HG03097 (cell line): ENCODE results near the gene THRA.
A peak's percentile ranks its signal among the peaks of the same experiment; 100 is the strongest.

ENCODE experiments used
- ATAC-seq: cut with Tn5 transposase; IDR thresholded peaks from one replicate; pipeline ENCODE4 v1.9.1; 2021; ENCODE audit not compliant: unreplicated experiment, low FRiP score

The THRA gene, protein sequence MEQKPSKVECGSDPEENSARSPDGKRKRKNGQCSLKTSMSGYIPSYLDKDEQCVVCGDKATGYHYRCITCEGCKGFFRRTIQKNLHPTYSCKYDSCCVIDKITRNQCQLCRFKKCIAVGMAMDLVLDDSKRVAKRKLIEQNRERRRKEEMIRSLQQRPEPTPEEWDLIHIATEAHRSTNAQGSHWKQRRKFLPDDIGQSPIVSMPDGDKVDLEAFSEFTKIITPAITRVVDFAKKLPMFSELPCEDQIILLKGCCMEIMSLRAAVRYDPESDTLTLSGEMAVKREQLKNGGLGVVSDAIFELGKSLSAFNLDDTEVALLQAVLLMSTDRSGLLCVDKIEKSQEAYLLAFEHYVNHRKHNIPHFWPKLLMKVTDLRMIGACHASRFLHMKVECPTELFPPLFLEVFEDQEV

DNA sequence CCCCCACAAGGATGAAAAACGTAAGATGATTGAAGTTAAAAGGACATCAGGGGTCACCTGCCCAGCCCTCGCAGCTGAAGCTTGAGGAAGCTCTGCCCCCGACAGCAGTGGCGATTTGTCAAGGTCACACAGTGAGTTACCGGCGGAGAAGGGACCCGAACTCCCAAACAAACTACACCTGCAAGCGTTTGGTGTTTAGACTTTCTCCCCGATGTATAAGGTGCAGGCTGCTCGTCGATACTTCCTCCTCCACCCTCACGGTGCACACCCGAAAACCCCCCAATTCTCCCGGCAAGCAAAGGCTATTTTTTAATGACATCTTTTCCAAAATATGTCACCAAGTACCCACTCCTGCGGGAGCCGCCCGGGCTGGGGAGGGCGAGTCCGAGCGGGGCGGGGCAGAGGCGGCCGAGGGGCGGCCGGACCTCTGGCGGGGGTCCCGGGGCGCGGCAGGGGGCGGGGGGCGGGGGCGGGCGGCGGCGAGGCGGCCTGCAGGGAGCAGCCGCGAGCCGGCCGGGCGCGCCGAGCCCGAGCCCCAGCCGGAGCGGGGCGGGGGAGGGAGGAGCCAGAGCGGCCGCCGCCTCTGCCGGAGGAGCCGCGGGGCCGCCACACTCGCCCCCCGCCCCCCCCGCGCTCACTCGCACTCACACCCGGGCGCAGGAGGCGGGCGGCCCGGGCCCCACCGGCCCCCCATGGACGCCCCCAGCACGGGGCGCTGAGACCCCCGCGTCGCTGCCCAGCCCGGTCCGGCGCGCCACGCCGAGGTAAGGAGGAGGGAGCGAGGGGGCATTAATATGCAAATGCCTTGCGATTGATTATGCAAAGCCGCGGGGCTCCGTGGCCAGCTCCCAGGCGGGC, at the start of gene THRA:
TSS of gene THRA (plus strand) at position 637 of the 858 bp plus-strand sequence. CDS start 11,524 bp downstream, outside the sequence.
- ATAC-seq = peak; percentile 44

DNA sequence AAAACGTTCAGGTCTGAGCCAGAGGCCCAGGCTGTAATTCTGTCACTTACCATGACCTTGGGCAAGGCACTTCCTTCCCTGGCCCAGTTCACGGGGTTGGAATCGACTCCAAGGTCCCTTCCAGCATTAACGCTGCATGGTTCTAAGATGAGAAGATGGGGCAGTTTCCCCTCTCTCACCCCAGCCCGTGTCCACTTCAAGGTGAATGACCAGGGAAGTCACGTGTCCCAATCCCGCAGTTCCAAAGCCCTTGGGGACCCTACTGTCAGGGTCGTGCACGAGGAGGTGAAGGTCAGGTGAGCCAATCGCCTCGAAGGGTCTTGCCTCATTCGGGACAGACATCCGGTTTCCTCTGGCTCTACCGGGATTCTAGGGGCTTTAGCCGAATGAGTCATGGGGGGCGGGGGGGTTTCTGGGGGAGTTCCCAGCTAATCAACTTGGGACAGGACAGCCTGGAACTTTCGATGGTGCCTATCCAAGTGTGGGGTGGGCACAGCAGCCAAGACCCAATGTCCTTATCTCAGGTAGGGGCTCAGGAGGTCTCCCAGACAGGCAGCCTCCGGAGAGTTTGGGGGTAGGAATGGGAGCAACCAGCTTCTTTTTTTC, 48.3 kb upstream of the THRA start:
- no peak for ATAC-seq

DNA sequence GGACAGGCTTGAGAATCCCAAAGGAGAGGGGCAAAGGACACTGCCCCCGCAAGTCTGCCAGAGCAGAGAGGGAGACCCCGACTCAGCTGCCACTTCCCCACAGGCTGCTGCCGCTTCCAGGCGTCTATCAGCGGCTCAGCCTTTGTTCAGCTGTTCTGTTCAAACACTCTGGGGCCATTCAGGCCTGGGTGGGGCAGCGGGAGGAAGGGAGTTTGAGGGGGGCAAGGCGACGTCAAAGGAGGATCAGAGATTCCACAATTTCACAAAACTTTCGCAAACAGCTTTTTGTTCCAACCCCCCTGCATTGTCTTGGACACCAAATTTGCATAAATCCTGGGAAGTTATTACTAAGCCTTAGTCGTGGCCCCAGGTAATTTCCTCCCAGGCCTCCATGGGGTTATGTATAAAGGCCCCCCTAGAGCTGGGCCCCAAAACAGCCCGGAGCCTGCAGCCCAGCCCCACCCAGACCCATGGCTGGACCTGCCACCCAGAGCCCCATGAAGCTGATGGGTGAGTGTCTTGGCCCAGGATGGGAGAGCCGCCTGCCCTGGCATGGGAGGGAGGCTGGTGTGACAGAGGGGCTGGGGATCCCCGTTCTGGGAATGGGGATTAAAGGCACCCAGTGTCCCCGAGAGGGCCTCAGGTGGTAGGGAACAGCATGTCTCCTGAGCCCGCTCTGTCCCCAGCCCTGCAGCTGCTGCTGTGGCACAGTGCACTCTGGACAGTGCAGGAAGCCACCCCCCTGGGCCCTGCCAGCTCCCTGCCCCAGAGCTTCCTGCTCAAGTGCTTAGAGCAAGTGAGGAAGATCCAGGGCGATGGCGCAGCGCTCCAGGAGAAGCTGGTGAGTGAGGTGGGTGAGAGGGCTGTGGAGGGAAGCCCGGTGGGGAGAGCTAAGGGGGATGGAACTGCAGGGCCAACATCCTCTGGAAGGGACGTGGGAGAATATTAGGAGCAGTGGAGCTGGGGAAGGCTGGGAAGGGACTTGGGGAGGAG, 47.5 kb upstream of the THRA start, which contains the start of gene CSF3:
TSS of gene CSF3 (plus strand) at position 436 of the 993 bp plus-strand sequence. CDS start at position 471, 35 bp downstream.
- no peak for ATAC-seq

DNA sequence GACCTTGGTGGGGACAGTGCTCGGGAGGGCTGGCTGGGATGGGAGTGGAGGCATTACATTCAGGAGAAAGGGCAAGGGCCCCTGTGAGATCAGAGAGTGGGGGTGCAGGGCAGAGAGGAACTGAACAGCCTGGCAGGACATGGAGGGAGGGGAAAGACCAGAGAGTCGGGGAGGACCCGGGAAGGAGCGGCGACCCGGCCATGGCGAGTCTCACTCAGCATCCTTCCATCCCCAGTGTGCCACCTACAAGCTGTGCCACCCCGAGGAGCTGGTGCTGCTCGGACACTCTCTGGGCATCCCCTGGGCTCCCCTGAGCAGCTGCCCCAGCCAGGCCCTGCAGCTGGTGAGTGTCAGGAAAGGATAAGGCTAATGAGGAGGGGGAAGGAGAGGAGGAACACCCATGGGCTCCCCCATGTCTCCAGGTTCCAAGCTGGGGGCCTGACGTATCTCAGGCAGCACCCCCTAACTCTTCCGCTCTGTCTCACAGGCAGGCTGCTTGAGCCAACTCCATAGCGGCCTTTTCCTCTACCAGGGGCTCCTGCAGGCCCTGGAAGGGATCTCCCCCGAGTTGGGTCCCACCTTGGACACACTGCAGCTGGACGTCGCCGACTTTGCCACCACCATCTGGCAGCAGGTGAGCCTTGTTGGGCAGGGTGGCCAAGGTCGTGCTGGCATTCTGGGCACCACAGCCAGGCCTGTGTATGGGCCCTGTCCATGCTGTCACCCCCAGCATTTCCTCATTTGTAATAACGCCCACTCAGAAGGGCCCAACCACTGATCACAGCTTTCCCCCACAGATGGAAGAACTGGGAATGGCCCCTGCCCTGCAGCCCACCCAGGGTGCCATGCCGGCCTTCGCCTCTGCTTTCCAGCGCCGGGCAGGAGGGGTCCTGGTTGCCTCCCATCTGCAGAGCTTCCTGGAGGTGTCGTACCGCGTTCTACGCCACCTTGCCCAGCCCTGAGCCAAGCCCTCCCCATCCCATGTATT, 46.5 kb upstream of the THRA start:
- ATAC-seq = no peak

DNA sequence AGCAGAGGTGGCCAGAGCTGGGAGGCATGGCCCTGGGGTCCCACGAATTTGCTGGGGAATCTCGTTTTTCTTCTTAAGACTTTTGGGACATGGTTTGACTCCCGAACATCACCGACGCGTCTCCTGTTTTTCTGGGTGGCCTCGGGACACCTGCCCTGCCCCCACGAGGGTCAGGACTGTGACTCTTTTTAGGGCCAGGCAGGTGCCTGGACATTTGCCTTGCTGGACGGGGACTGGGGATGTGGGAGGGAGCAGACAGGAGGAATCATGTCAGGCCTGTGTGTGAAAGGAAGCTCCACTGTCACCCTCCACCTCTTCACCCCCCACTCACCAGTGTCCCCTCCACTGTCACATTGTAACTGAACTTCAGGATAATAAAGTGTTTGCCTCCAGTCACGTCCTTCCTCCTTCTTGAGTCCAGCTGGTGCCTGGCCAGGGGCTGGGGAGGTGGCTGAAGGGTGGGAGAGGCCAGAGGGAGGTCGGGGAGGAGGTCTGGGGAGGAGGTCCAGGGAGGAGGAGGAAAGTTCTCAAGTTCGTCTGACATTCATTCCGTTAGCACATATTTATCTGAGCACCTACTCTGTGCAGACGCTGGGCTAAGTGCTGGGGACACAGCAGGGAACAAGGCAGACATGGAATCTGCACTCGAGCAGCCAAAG, 45.2 kb upstream of the THRA start:
- no peak for ATAC-seq

DNA sequence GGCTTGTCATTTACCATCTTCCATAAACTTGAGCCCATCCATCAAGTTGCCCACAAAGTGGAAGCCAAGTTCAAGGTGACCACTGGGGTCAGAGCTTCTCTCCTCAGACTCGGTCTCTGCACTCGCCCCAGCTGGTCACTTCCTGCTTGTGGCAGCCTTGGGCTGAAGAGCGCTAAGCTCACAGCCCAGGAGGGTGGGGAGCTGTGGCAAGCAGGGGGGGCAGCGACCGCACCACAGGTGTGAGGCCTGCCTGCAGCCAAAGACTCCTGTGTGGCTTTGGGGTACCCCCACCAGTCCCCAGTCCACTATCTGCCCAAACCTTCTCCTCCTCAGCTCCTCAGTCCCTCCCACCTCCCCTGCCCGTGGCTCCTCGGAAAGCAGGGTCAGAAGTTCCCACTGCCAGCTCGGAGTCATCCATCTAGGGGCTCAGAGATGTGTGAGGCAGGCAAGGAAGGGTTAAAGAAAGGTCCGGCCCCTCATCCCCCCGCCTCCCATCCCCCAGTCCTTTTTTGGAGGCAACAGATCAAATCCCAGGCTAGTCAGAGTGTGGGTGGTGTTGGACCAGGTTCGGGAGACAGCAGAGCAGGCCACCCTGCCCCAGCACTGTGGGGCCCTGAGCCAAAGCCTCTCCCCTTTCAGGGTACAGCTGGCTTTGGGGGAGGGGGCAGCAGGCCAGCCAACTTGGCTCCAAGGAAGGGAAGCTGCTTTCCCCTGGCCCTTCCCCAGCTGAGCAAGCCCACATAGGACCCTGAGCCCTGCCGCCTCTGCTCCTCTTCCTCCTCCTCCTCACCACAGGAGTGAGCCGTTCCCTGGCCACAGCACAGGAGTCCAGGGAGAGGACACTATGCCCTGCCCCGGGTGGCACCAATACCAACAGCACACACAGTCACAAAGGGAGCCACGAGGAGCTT, 44.3 kb upstream of the THRA start:
- ATAC-seq = no peak

DNA sequence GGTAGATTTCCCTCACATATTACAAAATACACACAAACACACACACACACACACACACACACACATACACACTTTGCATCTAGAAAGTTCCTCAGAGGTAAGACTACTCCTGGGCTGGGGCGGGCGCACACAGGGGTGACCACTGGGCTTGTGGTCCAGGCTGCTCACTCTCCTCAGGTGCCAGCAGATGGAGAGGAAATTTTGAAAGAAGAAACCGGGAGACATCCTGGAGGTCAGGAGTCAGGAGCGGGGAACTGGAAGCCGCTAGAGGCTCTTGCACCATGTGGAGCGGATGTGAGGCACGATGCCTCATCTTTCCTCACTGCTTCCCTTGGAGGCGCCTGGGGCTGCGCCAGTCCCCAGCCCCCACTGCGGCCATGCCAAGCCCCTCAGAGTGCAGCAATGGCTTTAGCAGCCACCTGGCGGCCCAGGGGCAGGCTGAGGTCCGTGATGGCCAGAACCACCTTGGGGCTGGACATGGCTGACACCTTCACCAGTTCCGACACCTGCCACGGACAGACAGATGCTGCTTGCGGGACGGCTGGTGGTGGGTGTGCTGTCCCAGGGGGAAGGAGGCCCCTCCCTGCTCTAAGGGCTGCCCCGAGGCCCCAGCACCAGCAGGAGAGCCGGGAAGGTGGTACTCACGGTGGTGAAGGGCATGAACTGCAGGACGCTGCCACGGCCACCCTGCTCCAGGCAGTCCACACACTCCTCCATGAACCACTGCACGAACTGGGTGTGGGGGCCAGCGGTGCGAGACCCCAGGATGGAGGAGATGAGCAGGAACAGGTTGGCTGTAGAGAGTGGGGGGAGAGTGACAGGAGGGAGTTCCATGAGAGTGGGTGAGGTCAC, 43.4 kb upstream of the THRA start:
- ATAC-seq = no peak

DNA sequence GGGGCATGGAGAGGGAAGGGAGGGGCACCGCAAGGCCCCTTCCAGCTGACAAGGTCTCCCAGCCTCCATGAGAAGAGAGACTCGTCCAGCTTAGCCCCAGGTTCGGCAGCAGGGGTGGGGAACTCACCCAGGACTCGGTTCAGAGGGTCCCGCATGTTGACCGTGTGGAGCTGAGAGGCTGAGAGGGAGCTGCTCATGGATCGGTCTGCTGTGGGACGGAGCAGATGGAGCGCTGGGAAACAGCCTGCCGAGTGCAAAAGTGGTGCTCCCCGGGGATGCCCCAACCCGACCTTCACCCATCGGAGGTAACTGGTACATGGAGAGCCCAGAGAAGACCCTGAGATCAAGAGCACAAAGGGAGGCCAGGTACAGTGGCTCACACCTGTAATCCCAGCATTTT, 42.6 kb upstream of the THRA start:
- no peak for ATAC-seq

DNA sequence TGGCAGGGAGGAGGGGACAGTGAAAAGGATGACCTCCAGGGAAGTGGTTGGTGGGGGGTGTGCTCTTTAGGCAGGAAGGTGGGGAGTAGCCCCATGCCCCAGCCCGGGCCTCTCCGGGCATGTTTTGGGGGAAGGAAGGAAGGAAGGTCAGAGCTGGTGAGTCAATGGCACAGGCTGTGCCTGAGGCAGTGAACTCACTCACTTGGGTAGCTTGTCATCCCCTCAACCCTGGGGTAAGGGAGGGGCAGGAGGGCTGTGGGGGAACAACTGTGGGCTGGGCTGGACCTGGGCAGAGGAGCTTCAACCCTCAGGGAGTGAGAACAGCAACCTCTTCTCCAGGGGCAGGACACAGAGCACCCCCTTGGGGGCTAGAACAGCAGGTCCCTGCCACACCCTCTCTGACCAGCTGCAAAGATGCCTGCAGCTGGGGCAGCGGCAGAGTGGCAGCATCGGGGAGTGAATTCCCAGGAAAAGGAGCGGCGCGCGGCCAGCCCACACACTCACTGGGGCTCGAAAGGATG, 41.3 kb upstream of the THRA start:
- ATAC-seq = no peak

DNA sequence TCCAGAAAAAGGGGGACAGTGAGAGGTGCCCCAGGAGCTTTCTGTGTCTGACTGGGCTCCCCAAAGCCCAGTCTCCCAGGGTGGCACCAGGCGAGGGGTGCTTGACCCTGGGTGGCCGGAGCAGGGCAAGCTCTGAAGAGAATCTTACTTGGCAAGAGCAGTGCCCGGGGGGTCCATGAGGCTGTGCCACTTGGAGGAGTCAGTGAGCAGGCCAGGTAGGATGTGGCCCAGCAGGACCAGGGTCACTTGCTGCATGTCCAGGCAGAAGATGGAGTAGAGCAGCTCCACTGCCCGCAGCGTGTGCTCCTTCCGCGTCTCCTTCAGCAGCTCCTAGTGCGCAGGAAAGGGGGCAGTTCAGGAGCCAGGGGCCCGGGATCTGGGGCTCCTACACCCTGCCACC, 40.3 kb upstream of the THRA start:
- ATAC-seq = no peak

DNA sequence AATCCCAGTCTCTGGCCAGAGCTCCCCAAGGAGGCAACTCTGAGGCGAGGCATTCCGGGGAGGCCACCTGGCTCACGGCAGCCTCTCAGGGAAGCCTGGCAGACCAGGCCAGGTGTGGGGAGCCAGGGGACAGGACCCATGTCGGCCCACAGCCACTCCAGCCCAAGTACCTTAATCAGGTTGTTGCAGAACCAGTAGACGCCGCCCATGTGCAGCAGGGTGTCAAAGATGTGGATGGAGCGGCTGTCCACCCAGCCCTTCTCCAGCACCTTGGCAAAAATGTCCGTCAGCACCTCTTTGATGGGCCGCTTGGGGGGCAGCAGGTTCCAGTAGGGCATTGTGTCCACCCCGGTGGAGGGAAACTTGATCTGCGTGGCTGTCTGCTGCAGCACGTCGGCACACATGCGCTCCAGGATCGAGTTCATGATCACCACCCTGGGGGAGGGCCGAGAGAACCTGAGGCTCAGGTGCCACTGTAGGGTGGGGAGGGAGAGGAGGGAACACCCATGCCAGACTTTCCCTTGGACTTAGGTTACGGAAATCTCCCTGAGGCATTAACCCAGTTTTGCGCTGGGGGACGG, 39.7 kb upstream of the THRA start:
- no peak for ATAC-seq

DNA sequence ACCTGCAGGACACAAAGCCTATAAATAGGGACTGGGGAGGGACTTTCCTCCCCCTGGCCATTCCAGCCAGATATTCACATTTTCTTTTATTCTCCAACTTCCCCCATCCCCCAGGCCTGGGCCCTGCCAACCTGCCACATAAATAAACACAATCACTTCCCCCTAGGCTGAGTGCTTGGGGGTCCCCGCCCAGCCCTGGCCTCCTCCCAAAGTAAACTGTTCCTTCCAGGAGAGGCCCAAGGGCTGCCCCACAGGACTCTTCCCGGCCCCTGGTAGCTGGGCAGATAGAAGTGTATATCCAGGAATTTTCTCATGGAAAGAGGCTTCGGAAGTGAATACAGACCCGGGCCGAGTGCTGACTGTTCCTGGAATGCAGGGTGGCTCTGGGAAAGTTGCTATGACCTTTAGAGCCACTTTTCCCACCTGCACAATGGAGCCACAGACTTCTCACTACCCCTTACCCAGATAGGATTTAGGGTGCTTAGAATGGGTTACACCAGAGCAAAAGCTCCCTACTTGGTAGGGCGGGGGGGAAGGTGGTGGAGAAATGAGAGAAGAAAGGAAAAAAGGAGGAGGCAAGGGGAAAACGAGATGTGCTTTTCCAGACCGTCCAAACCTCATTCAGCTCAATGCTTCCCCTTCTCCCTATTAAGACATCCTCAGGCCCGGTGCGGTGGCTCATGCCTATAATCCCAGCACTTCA, 39.0 kb upstream of the THRA start:
- ATAC-seq = no peak

DNA sequence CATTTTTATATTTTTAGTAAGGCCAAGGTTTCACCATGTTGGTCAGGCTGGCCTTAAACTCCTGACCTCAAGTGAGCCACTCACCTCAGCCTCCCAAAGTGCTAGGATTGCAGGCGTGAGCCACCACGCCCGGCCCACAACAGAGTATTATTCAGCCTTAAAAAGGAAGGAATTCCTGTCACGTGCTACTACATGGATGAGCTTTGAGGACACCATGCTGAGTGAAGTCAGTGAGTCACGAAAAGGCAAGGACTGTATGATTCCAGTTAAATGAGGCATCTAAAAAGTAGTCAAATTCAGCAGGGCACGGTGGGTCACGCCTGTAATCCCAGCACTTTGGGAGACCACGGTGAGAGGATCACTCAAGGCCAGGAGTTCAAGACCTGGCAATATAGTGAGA, 37.9 kb upstream of the THRA start:
- ATAC-seq = no peak

DNA sequence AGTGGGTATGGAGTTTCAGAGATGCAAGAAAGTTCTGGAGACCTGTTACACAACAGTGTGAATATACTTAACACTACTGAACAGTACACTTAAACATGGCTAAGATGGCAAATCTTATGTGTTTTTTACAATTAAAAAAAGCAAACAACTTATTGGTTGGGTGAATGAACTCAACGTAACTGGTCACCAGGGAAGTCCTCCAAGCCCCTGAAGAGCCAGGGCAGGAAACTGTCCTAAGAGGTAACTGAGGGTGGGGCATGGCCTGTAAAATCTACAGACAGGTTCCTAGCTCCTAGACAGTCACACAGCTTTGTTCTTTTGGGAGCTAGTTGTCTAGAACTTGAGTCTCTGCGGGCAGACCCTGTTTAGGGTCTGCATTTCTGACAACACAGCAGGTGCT, 37.2 kb upstream of the THRA start:
- ATAC-seq = no peak
